Measurements from ENCODE around the gene HDHD5. TPM values are rescaled to one million over a fixed set of nuclear protein-coding genes. Genes with fewer than 3 reads are reported as not detected.

Gene HDHD5
- total RNA-seq, 1 experiment from 2014 or later: 68.4 TPM

GRCh38 chr22:17140826-17141766 lies 18.0 kb downstream of the HDHD5 start:
- Histone ChIP-seq H3K4me2 (ENCODE audit: insufficient read depth, insufficient read length, low read length) (no peak overlapping the region), H3K79me2 (ENCODE audit: insufficient read depth, low read length) (no peaks in the 10 kb centered on the region; the same call in 1 of the 2 replicates), H4K5ac (ENCODE audit: insufficient read length, low read depth, low read length) (no peak overlapping the region), H3K27ac (ENCODE audit: insufficient read length, low read depth, low read length) (no peak overlapping the region), H3K23me2 (ENCODE audit: insufficient read length, low read depth, low read length, poor library complexity, severe bottlenecking) (no peaks in the 10 kb centered on the region), H2BK20ac (ENCODE audit: low read depth, low read length, poor library complexity, severe bottlenecking) (no peak overlapping the region), H2BK12ac (ENCODE audit: insufficient read length, low read depth, low read length) (no peak overlapping the region), H3K27me3 (ENCODE audit: insufficient read depth, low read length) (no peaks in the 10 kb centered on the region), H3K4me1 (ENCODE audit: insufficient read depth, low read length) (no peaks in the 10 kb centered on the region), H2BK120ac (ENCODE audit: low read depth, low read length, poor library complexity, severe bottlenecking) (no peak overlapping the region), H3K14ac (ENCODE audit: insufficient read depth, low read length) (no peak overlapping the region), H2BK15ac (ENCODE audit: low read depth, low read length) (no peak overlapping the region), H3K4ac (ENCODE audit: low read depth, low read length) (no peak overlapping the region), H2AK5ac (ENCODE audit: insufficient read length, low read length) (no peak overlapping the region), H3K9me3 (ENCODE audit: control insufficient read depth, low read depth, low read length) (no peaks in the 10 kb centered on the region), H3T11ph (ENCODE audit: low read length) (no peak overlapping the region), H4K91ac (ENCODE audit: insufficient read length, low read depth, low read length) (no peak overlapping the region), H4K20me1 (ENCODE audit: control insufficient read depth, insufficient read depth, insufficient read length) (no peaks in the 10 kb centered on the region), H3K23ac (ENCODE audit: insufficient read length, low read depth, low read length) (no peak overlapping the region), H3K56ac (ENCODE audit: insufficient read length, low read depth, low read length) (no peak overlapping the region), H2AFZ (ENCODE audit: low read length) (no peak overlapping the region), H2BK5ac (ENCODE audit: insufficient read length, low read length) (no peak overlapping the region), H4K8ac (replicated peaks; ENCODE audit: insufficient read length, low read depth, low read length) (no peak overlapping the region), H3K18ac (ENCODE audit: insufficient read length, low read depth, low read length) (no peak overlapping the region), H3K9ac (ENCODE audit: extremely low read depth, insufficient read length, low read length) (no peak overlapping the region), H3K79me1 (ENCODE audit: insufficient read depth, low read depth, low read length, poor library complexity, severe bottlenecking) (no peaks in the 10 kb centered on the region)
- WGBS (ENCODE audit: extremely low coverage, insufficient read length, low lambda C conversion rate): no CpG with 5 or more reads among the region's 9 CpGs
- no peak for TF ChIP-seq CTCF (conservative IDR thresholded peaks at IDR 0.05)
- Mint-ChIP-seq H3K27me3 (ENCODE audit: low read depth) (no peaks in the 10 kb centered on the region), H3K27ac (no peak overlapping the region), H3K36me3 (ENCODE audit: insufficient read depth in 1 of 3, low read depth in 3 of 3) (peaks cover 22 to 80% (median 49%) of the 10 kb centered on the region in 3 experiments), H3K4me1 (no peaks in the 10 kb centered on the region), H3K4me3 (no peak overlapping the region), H3K9me3 (no peaks in the 10 kb centered on the region)
- no peak for DNase-seq
